IMR-90 (cell line): Measurements from ENCODE around the gene SLC8A3. TPM values are rescaled to one million over a fixed set of nuclear protein-coding genes. Genes with fewer than 3 reads are reported as not detected.

Experiments used
- ATAC-seq: fragments of 200-7000 bp; cut with Tn5 transposase; 2 replicates; pipeline ENCODE4 v1.9.1; 2020; ENCODE audit warnings: low read depth, mild to moderate bottlenecking, moderate library complexity
- BruUV-seq: library from RNA; stranded (reverse); fragments of 400-500 nt; replicated peaks from 2 replicates; lab custom pipeline; 2021; lab: Mats Ljungman, UMichigan
- CTCF ChIA-PET: fragments of 300-600 bp; formaldehyde crosslinking; extraction: SDS; loops from one replicate; lab custom pipeline; 2021; ENCODE audit warnings: antibody characterized with exemption; lab: Yijun Ruan, JAX
- POLR2A ChIA-PET: fragments of 300-600 bp; sonication (Branson Sonifier 250); formaldehyde crosslinking; loops from one replicate; lab custom pipeline; 2022; ENCODE audit warnings: antibody characterized with exemption; ENCODE audit not compliant: unreplicated experiment; lab: Charles Lee
- DNase-seq: peaks from one replicate; pipeline ENCODE4 v3.0.0; 2013
- H2AFZ ChIP-seq: replicated peaks from 2 replicates; pipeline ENCODE3; 2013; ENCODE audit warnings: low read length, mild to moderate bottlenecking; ENCODE audit not compliant: poor library complexity
- H2AK5ac ChIP-seq: 2 replicates; pipeline ENCODE4 v1.6.1; 2013; ENCODE audit warnings: low read depth, low read length, inconsistent platforms
- H2AK9ac ChIP-seq: replicated peaks from 2 replicates; pipeline ENCODE3; 2013; ENCODE audit warnings: mild to moderate bottlenecking, low read depth, low read length, moderate library complexity; ENCODE audit not compliant: poor library complexity
- H2BK120ac ChIP-seq: 2 replicates; pipeline ENCODE4 v1.6.1; 2013; ENCODE audit warnings: low read depth, low read length, inconsistent platforms
- H2BK15ac ChIP-seq: 3 replicates; pipeline ENCODE4 v1.6.1; 2013; ENCODE audit warnings: low read depth, low read length, inconsistent platforms
- H2BK20ac ChIP-seq: 2 replicates; pipeline ENCODE4 v1.6.1; 2013; ENCODE audit warnings: low read depth, mild to moderate bottlenecking, inconsistent platforms, low read length, moderate library complexity
- H2BK5ac ChIP-seq: 2 replicates; pipeline ENCODE4 v1.6.1; 2013; ENCODE audit warnings: mild to moderate bottlenecking, low read depth, low read length, inconsistent platforms; ENCODE audit not compliant: poor library complexity, severe bottlenecking
- H3K14ac ChIP-seq: replicated peaks from 2 replicates; pipeline ENCODE4 v1.6.1; 2013; ENCODE audit warnings: low read depth, low read length, inconsistent platforms
- H3K18ac ChIP-seq: 2 replicates; pipeline ENCODE4 v1.6.1; 2013; ENCODE audit warnings: low read depth, low read length, control low read depth
- H3K23ac ChIP-seq: 2 replicates; pipeline ENCODE4 v1.6.1; 2013; ENCODE audit warnings: low read depth, low read length, inconsistent platforms
- H3K27ac ChIP-seq: 2 replicates; pipeline ENCODE4 v1.5.1; 2013; ENCODE audit warnings: mild to moderate bottlenecking, control low read depth, low read length; ENCODE audit not compliant: insufficient read depth
- H3K27me3 ChIP-seq: 2 replicates; pipeline ENCODE4 v1.6.1; 2013; ENCODE audit warnings: low read length; ENCODE audit not compliant: control insufficient read depth, insufficient read depth
- H3K36me3 ChIP-seq: 2 replicates; pipeline ENCODE4 v1.6.1; 2013; ENCODE audit warnings: low read length, mixed read lengths; ENCODE audit not compliant: control insufficient read depth, insufficient read depth
- H3K4ac ChIP-seq: 2 replicates; pipeline ENCODE4 v1.6.1; 2013; ENCODE audit warnings: low read depth, low read length, inconsistent platforms
- H3K4me1 ChIP-seq: 2 replicates; pipeline ENCODE4 v1.6.1; 2013; ENCODE audit warnings: low read length, mixed read lengths; ENCODE audit not compliant: control insufficient read depth, insufficient read depth
- H3K4me2 ChIP-seq: 2 replicates; pipeline ENCODE4 v1.6.1; 2013; ENCODE audit warnings: low read depth, mild to moderate bottlenecking, control low read depth, low read length, moderate library complexity
- H3K4me3 ChIP-seq: 2 replicates; pipeline ENCODE4 v1.5.1; 2013; ENCODE audit warnings: low read depth, mild to moderate bottlenecking, control low read depth, low read length, moderate library complexity; ENCODE audit not compliant: insufficient read depth
- H3K56ac ChIP-seq: 2 replicates; pipeline ENCODE4 v1.6.1; 2013; ENCODE audit warnings: low read length, inconsistent platforms; ENCODE audit not compliant: insufficient read depth; ENCODE audit errors: extremely low read depth
- H3K79me1 ChIP-seq, 2 experiments: 2 replicates each; pipeline ENCODE4 v1.6.1; 2013; ENCODE audit warnings: low read length in 2 of 2, inconsistent platforms in 1 of 2, low read depth in 1 of 2
- H3K9ac ChIP-seq: 2 replicates; pipeline ENCODE4 v1.6.1; 2013; ENCODE audit warnings: low read depth, low read length, control low read depth
- H3K9me1 ChIP-seq: 2 replicates; pipeline ENCODE4 v1.6.1; 2013; ENCODE audit warnings: low read length, inconsistent platforms; ENCODE audit not compliant: insufficient read depth
- H3K9me3 ChIP-seq: 2 replicates; pipeline ENCODE4 v1.6.1; 2013; ENCODE audit warnings: low read length; ENCODE audit not compliant: control insufficient read depth, insufficient read depth
- H4K20me1 ChIP-seq: 2 replicates; pipeline ENCODE4 v1.6.1; 2013; ENCODE audit warnings: low read length, inconsistent platforms; ENCODE audit not compliant: insufficient read depth
- H4K5ac ChIP-seq: 2 replicates; pipeline ENCODE4 v1.6.1; 2013; ENCODE audit warnings: mild to moderate bottlenecking, low read depth, low read length, control low read depth
- H4K8ac ChIP-seq, 2 experiments: 2 replicates each; pipeline ENCODE4 v1.6.1; 2013; ENCODE audit warnings: low read depth in 2 of 2, low read length in 2 of 2, control low read depth in 1 of 2, inconsistent platforms in 1 of 2
- H4K91ac ChIP-seq: 2 replicates; pipeline ENCODE4 v1.6.1; 2013; ENCODE audit warnings: low read depth, low read length, inconsistent platforms; ENCODE audit not compliant: insufficient read depth
- BHLHE40 ChIP-seq: fragments of 150-350 bp; IDR thresholded peaks from 2 replicates; pipeline ENCODE4 v1.6.1; 2016; ENCODE audit warnings: mild to moderate bottlenecking, low read depth, low read length
- CEBPB ChIP-seq: IDR thresholded peaks from 2 replicates; pipeline ENCODE4 v1.6.1; 2012; ENCODE audit warnings: low read depth, low read length, improper control_type of control experiment
- CHD1 ChIP-seq: IDR thresholded peaks from 2 replicates; pipeline ENCODE4 v1.6.1; 2012; ENCODE audit warnings: low read depth, low read length, improper control_type of control experiment
- CTCF ChIP-seq: conservative IDR thresholded peaks from 2 replicates; pipeline ENCODE4 v1.5.1; 2012; ENCODE audit warnings: mild to moderate bottlenecking, low read depth, low read length, improper control_type of control experiment
- FOS ChIP-seq: fragments of 150-350 bp; IDR thresholded peaks from 2 replicates; pipeline ENCODE4 v1.6.1; 2016; ENCODE audit warnings: low read depth, low read length
- MAFK ChIP-seq: IDR thresholded peaks from 2 replicates; pipeline ENCODE4 v1.6.1; 2012; ENCODE audit warnings: low read depth, low read length, improper control_type of control experiment
- MAZ ChIP-seq: IDR thresholded peaks from 2 replicates; pipeline ENCODE4 v1.6.1; 2012; ENCODE audit warnings: low read depth, mild to moderate bottlenecking, low read length, improper control_type of control experiment, moderate library complexity, borderline replicate concordance
- MXI1 ChIP-seq: IDR thresholded peaks from 2 replicates; pipeline ENCODE4 v1.6.1; 2012; ENCODE audit warnings: low read depth, mild to moderate bottlenecking, low read length, moderate library complexity, borderline replicate concordance
- POLR2A ChIP-seq: IDR thresholded peaks from 2 replicates; pipeline ENCODE4 v1.6.1; 2012; ENCODE audit warnings: mild to moderate bottlenecking, low read depth, low read length
- RCOR1 ChIP-seq: IDR thresholded peaks from 2 replicates; pipeline ENCODE4 v1.6.1; 2012; ENCODE audit warnings: mild to moderate bottlenecking, low read length, improper control_type of control experiment; ENCODE audit not compliant: insufficient replicate concordance
- RFX5 ChIP-seq: IDR thresholded peaks from 2 replicates; pipeline ENCODE4 v1.8.0; 2012; ENCODE audit warnings: low read depth, mild to moderate bottlenecking, low read length, moderate library complexity
- SMC3 ChIP-seq: fragments of 150-350 bp; IDR thresholded peaks from 2 replicates; pipeline ENCODE4 v1.6.1; 2016; ENCODE audit warnings: low read depth, mild to moderate bottlenecking, antibody characterized with exemption, low read length, moderate library complexity
- WGBS, 2 experiments: methylation state at CpG; one replicate each; pipeline versions ENCODE4 v1.1.5 to v1.1.7; 2013; ENCODE audit warnings: missing lambda C conversion rate in 2 of 2; ENCODE audit not compliant: insufficient read length in 1 of 2; ENCODE audit errors: extremely low coverage in 2 of 2; 5-methylcytosine and 5-hydroxymethylcytosine counted together
- dilution Hi-C: fragments of 300-500 bp; cut with HindIII; formaldehyde crosslinking; loops from one replicate; pipeline ENCODE4 v1.14.3; 2018; ENCODE audit warnings: low sequenced_read_pairs; ENCODE audit not compliant: unreplicated experiment
- in situ Hi-C: fragments of 300-500 bp; cut with MboI; formaldehyde crosslinking; loops from 3 replicates; pipeline ENCODE4 v1.14.3; 2019; ENCODE audit warnings: low sequenced_read_pairs, inconsistent platforms, mixed read lengths
- intact Hi-C: fragments of 100-400 bp; cut with micrococcal nuclease; formaldehyde crosslinking; loops from 2 replicates; pipeline ENCODE4 v1.10.0; 2022
- polyA plus RNA-seq, 3 experiments: library from polyadenylated mRNA; depleted of rRNA; stranded (reverse); fragments of >200 nt; gene quantifications; 2 replicates each; pipeline ENCODE4 v1.2.3, GENCODE V29; 2012; ENCODE audit warnings: low replicate concordance in 1 of 3
- total RNA-seq: library from RNA; depleted of rRNA; stranded (reverse); fragments of >200 nt; gene quantifications from 2 replicates; pipeline ENCODE4 v1.2.3, GENCODE V29; 2012
- TF ChIP-seq, protein P1 (sequence below): fragments of 150-350 bp; IDR thresholded peaks from 2 replicates; pipeline ENCODE4 v1.6.1; 2016; ENCODE audit warnings: low read depth, mild to moderate bottlenecking, low read length, moderate library complexity, borderline replicate concordance

Gene SLC8A3
- total and polyA plus RNA-seq, 2 of the 4 experiments (the other 2 are of a cell fraction) = under 0.01 TPM; not detected in 1

- ChIA-PET POLR2A (no interaction called here), CTCF (no interaction called here)
- Histone ChIP-seq H3K27ac (no peak overlapping the region), H4K91ac (no peak overlapping the region), H2BK15ac (no peak overlapping the region), H3K9me1 (no peaks in the 10 kb centered on the region), H2BK120ac (no peak overlapping the region), H2BK5ac (no peak overlapping the region), H3K14ac (no peak overlapping the region), H4K20me1 (no peaks in the 10 kb centered on the region), H3K23ac (no peak overlapping the region), H4K8ac (no peak overlapping the region), H3K18ac (no peak overlapping the region), H3K79me1 (no peaks in the 10 kb centered on the region), H3K4ac (no peak overlapping the region), H2BK20ac (no peak overlapping the region), H2AFZ (no peak overlapping the region), H3K4me3 (no peak overlapping the region), H3K9me3 (no peaks in the 10 kb centered on the region), H4K5ac (no peak overlapping the region), H2AK9ac (no peak overlapping the region), H2AK5ac (no peak overlapping the region), H3K56ac (no peak overlapping the region), H3K4me1 (no peaks in the 10 kb centered on the region), H3K4me2 (no peak overlapping the region), H3K36me3 (no peaks in the 10 kb centered on the region), H3K9ac (no peak overlapping the region), H3K27me3 (no peaks in the 10 kb centered on the region)
- no peak for ATAC-seq
- BruUV-seq = no TSS peak
- no peak for DNase-seq
- TF ChIP-seq FOS = no peak
- TF ChIP-seq CHD1 = no peak
- TF ChIP-seq, protein P1, sequence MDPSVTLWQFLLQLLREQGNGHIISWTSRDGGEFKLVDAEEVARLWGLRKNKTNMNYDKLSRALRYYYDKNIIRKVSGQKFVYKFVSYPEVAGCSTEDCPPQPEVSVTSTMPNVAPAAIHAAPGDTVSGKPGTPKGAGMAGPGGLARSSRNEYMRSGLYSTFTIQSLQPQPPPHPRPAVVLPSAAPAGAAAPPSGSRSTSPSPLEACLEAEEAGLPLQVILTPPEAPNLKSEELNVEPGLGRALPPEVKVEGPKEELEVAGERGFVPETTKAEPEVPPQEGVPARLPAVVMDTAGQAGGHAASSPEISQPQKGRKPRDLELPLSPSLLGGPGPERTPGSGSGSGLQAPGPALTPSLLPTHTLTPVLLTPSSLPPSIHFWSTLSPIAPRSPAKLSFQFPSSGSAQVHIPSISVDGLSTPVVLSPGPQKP = no peak
- no peak for TF ChIP-seq SMC3
- TF ChIP-seq CTCF = no peak
- TF ChIP-seq RCOR1 = no peak
- TF ChIP-seq POLR2A = no peak
- TF ChIP-seq RFX5 = no peak
- no peak for TF ChIP-seq MXI1
- TF ChIP-seq MAFK = no peak
- TF ChIP-seq CEBPB = no peak
- TF ChIP-seq MAZ = no peak
- no peak for TF ChIP-seq BHLHE40
- WGBS, 2 experiments = no CpG with 5 or more reads among the region's 1 CpG
- intact Hi-C loops = no loop called here
- in situ Hi-C loops = no loop called here
- dilution Hi-C loops = no loop called here
Measured at GRCh38 chr14:70121521-70121920, 67.2 kb downstream of the SLC8A3 start.
